ENCODE results near the gene ONECUT3.

Gene ONECUT3

DNA sequence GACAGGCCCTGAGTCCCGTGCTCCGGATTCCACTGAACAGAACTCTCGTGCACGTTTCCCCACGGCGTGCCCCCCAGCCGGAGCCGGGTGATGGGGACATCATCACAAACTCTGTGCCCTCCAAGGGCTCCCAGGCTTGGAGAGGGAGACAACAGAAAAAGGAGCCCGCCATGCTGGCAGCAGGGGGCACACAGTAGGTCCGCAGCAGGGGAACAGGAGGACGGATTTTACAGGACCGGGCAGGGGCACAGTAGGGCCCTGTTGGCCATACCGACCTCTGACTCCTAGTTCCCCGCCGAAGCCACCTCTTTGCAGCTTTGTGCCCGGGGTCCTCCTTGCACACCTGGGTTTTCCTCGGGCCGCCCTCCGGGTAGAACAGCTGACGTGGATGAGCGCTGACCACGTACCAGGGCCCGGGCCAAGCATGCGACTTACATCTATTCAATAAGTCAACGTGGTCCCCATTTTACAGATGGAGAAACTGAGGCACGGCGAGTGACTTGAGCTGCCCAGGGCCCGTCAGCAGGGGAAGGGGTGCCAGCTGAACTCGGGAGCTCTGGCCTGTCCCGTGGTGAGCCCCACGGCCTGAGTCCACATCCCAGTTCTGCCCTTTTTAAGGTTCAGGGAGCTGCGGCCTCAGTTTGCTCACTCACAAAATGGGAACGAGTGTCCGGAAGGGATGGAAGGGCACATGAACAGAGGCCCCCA, 10.2 kb upstream of the ONECUT3 start:
- no peak for DNase-seq

DNA sequence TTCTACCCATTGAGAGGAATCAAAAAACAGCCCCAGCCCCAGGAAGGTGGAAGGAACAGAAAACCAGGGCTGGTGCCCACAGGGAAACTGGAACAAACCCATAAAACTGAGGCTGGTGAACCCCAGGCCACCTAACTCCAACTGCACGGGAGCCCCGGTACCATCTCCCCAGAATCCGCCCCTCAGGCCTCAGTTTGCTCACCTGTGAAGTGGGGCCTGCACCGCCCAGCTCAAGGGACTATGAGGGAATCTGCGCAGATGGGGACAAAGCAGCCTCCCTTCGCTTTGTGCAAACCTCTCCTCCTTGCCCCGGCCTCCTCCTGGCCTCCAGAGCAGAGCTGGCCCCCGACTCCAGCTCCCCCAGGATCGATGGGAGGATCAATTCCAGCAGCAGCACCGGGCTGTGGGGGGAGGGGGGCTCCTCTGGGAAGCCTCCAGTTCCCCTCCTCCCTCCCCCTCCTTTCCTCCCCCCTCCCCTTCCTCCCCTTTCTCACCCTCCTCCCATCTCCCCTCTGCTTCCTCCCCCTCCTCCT, 9.1 kb upstream of the ONECUT3 start:
- DNase-seq: no peak

DNA sequence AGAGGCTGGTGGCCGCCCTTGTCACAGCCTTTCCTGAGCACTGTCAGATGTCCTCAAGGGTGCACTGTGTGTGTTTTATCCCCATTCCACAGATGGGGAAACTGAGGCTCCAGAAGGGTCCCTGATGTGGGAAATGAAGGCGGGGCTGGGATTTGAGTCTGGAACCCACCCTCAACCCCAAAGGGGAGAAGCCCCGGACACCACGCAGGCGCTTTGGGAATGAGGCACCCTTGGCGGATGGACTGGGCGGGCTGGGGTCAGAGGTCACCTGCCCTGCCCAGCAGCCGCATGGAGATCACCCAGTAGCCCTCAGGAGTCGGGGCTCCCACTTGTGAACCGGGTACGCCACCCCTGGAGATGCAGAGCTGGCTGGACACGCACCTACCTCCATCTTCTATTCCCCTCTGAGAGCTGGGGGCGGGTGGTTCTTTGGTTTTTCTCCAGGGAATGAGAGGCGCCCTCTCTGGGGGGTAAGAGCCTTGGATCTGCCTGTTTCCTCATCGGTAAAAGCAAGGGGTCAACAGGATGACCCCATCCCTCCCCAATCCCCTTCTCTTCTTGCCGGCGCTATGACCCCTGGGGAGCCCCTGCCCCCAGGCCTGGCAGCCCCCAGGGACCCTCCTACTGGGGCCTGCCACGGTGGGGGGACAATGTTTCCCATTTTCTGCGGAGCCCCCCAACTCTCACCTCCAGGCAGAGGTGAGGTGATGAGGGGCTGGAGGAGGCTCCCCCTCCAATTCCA, 8.3 kb upstream of the ONECUT3 start:
- no peak for DNase-seq

DNA sequence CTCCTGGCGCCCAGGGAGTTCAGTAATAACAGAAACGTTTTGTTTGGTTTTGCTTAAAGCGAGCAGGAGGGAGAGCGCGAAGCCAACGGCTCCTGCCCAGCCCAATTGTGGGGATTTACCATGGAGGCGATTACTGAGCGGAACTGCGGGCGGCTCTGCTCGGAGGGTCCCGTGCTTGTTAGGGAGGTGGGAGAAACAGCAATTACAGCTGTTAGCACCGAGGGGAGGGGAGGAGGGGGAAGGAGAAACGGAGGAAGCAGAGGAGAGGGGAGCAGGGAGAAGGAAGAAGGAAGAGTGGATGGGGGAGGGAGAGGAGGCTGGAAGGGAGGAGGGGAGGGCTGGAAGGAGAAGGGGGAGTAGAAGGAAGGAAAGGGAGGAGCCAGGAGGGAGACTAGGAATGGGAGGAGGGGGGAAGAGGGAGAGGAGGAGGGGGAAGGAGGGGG, 7.7 kb upstream of the ONECUT3 start:
- DNase-seq: no peak

DNA sequence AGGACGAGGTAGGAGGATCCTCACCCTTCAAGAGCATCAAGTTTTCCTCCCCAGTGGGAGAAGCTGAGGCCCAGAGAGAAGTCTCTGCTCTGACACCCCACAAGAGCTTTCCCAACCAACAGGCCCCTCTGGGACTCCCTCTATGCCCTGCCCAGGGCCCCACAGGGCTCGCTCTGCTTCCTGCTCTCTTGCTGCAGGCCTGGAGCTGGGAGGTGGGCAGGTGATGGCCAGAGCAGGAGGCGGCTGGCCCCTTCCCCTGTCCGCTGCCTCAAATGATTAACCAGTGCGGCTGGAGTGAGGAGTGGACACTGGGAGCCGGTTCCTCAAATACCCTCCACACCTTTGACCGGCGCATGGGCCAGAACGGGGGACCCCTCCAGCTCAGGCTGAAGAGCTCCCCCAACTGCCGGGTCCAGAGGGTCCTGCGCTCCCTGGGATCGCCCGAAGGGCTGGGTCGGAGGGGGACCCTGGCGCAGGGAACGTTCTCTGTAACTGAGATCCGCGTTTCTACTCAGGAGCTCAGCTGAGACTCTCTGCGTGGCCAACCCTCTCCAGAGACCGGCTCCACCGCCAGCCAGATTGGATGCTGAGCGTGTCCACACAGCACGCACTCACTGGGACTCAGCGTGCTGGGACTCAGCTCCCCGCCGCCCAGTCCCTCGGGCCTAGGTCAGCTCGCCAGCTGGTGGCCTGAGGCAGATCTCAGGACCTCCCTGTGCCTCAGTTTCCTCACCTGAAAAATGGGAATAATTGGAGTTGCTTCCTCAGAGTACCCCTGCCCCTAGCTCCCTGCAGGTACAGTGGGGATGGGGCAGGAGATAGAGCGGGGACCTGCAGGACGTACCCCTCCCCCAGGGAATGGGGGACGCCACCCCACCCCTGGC, 6.7 kb upstream of the ONECUT3 start:
- DNase-seq: no peak

DNA sequence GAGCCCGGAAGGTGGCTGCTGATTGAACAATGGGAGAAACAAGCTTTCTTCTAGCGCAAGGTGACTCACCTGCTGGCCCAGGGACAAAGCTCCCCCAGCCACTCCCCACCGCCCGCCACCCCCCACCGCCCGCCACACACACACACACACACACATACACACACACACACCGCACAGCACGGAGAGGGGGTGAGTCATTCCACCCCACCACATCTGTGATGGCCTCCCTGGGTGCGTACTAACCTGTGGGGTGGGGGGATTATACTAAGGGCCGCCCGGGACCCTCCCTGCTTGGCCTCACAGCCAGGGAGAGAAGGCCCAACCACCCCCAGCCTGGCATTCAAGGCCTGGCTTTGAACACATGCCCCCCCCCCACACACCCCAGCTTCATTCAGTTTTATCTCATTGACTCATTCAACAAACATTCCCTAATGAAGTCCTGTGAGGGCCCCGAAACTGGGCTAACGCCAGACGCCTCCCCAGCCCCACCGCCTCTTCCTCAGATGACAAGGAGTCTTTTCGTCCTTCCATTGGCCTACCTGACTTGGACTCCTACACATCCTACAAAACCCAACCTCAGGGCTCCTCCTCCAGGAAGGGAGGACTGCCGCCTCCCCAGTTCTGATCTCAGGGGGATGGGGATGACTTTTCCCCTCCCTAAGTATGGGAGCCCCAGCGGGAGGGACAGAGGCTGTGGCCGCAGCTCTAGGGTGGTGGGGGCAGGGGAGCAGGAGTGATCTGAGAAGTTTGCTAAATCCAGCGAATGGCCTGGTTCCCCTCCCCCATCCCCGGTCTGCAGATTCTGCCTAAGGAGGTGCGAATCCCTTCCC, 5.8 kb upstream of the ONECUT3 start:
- peak; percentile 85 for DNase-seq

DNA sequence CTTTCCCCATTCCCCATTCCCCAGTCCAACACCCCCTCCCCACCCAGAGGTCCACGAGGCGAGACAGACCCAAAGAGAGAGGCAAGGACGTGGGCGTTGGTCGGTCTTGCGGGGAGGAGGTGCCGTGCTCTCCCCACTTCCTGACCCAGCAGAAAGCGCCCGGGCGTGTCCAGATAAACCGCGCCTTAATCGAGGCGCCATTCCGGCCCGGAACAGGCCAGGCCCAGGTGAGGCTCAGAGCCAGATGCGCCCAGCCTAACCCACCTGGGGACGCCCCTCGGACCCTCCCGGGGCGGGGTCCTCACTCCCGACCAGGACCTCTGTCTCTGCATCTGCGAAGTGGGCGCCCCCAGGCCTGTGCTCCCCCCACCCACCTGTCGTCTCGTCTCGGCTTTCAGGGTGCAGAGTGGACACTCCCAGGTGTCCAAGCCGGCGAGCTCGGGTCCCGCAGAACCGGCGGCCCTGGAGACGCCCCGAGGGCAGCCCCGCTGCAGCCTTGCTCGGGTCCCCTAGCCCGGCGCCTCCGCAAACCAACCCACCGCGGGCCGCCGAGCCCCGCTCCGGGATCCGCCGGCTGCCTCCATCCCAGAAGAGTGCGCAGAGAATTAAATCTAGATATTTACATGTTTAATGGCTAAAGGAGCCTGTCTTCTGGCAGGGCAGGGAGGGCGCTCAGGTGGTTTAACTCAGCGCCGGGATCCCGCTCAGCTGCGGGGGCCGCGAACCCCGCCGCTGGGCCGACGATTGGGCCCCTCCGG, 5.0 kb upstream of the ONECUT3 start:
- DNase-seq: no peak

DNA sequence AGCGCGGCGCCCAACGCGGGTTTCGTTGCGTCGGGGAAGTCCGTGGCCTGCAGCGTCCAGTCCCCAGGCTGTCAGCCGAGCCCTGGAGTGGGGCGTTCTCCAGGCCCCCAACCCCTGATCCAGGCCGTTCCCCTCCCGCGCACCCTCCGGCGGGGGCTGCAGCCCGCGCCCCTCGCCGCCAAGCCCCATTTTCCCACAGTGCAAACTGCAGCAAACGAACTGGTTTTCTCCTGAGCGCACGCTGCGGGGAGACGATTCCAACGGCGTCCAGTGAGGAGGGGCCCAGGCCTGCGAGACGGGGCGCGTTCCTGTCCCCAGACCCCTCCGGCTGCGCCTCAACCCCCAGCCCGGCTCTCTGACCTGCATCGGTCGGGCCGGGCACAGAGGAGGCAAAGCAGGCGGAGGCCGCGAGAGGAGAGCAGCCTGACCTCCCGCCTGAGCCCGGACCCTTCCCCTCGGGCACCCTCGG, 4.4 kb upstream of the ONECUT3 start:
- DNase-seq: no peak

DNA sequence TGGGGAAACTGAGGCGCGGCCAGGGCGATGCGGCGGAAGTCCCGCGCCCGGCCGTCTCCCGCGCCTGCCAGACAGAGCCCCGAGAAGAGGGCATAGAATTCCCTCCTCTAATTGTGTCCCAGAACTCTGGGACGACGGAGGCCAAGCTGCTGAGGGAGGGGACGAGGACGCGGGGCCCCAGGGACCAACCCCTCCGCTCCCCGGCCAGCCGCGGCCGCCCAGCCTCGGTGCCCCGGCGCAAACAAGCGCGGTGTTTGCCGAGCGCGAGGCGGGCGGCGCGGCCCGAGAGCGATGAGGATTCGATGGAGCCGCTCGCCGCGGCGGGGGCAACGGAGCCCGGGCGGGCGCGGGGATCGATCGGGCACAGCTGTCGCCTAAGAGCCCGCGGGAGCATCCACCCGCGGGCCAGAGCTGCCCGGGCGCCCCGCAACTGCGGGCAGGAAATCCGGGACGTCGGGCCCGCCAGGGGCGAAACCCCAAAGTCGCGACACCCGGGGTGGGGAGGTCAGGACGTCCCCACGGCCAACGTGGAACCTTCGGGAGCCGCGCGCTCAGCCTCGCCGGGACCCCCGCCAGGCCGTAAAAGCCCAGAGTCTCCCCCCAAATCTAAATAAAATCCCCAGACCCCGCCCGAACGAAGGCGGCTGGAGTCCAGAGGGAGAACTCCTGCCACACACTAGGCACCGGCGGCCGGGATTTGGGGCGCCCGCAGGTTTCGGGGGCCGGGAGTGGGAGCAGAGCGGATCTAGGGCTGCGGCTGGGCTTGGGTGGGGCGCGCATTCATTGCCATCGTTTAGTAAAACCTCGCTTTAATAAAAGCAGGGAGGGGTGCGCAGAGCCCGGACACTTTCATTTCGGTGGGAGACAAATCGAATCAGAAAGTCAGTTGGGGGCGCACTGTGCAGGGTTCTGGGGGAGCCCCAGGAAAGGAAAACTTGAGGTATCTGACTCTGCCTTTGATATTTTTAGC, 3.6 kb upstream of the ONECUT3 start:
- DNase-seq: no peak

DNA sequence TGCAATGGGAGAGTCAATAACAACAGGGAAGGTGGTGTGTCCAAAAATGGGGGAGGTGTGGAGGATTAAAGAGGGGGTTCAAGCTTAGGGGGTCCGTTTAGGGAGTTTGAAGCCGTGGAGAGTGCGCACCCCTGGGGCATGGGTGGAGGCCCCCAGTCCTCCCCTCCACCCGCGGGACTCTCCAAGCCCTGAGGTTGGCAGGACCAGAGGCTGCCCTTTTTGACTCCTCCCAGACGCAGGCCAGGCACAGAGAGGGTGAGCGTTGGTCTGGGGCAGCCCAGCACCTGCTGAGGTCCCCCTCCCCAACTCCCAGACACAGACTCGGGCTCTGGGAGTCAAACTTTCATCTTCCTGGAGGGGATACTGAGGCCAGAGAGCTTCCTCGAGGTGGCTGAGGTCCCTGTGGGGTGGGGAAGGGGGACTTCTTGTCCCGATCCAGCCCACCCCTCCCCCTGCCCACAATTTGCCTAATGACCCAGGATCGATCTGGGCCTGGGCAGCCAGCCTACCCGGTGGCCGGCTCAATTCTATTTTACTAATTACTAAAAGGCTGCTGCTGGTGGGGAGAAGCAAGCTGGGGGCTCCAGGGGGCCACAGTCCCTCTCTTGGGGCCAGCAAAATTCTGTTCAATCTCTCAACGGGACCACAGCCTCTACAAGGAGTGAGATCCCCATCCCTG, 2.8 kb upstream of the ONECUT3 start:
- DNase-seq: no peak

DNA sequence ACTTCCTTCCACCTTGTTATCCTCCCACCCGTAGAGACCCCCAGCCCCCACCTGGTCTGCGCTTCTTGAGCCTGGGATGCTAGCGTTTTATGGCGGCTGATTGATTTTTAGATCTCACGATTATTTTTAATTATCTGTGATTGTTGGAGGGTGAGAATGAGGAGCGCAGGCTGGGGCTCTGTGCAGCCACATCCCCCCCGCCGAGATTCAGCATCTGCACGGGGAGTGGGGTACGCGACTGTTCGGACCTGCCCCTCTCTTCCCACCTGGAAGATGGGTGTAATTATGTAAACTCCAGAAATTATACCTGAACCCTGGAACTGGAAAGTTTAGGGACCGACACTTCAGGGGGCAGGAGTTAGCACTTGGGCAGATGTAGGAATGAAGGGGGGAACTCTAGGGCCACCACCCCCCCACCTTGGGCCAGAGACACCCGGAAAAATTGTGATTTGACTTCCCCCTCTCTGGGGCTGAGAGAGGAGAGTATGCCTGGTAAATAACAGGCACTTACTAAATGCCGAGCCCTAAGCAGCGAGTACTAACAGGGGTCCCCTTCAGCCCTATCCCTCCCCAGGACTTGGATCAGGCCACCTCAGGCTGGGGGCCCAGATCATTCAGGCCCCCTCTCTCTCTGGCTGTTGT, 1.8 kb upstream of the ONECUT3 start:
- no peak for DNase-seq

DNA sequence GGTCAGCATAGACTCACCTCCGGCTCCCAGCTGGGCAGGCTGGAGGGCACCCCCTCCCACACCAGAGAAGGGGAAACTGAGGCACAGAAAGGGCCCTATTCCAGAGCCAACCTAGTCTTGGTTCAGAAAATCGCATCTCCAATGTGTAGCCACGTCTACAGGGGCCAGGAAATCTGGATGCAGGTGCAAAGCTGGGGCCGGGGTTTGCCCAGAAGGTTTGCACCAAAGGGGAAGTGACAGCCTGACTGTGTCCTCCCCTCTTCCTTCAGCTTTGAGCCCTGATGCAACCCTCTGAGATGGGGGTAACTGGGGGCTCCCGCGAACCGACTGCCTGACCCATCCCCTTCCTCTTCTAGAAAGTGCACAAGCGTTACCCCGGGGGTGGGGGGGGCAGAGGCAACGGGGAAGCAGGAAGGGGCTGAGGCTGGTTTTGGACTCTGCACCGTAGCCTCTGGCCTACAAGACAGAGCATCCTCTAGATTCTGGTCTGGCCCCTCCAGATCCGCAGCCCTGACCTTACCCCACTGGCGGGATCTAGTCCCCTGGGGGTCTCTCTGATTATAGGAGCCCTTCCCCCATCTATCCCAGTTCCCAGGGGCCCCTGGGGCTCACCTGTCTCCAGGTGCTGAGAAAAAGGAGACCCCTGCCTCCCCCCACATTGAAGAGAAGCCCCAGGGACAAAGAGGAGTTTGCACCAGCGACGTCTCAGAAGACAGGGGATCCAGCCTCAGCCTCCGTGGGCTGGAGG, 1.1 kb upstream of the ONECUT3 start:
- no peak for DNase-seq

DNA sequence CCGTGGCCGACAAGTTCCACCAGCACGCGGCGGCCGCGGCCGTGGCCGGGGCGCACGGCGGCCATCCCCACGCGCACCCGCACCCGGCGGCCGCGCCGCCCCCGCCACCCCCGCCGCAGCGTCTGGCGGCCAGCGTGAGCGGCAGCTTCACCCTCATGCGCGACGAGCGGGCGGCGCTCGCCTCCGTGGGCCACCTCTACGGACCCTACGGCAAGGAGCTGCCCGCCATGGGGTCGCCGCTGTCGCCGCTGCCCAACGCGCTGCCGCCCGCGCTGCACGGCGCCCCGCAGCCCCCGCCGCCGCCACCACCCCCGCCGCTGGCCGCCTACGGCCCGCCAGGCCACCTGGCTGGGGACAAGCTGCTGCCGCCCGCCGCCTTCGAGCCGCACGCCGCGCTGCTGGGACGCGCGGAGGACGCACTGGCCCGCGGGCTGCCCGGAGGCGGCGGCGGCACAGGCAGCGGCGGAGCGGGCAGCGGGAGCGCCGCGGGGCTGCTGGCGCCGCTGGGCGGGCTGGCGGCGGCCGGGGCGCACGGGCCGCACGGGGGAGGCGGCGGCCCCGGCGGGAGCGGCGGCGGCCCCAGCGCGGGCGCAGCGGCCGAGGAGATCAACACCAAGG, 821 bp downstream of the ONECUT3 start:
- DNase-seq: no peak

DNA sequence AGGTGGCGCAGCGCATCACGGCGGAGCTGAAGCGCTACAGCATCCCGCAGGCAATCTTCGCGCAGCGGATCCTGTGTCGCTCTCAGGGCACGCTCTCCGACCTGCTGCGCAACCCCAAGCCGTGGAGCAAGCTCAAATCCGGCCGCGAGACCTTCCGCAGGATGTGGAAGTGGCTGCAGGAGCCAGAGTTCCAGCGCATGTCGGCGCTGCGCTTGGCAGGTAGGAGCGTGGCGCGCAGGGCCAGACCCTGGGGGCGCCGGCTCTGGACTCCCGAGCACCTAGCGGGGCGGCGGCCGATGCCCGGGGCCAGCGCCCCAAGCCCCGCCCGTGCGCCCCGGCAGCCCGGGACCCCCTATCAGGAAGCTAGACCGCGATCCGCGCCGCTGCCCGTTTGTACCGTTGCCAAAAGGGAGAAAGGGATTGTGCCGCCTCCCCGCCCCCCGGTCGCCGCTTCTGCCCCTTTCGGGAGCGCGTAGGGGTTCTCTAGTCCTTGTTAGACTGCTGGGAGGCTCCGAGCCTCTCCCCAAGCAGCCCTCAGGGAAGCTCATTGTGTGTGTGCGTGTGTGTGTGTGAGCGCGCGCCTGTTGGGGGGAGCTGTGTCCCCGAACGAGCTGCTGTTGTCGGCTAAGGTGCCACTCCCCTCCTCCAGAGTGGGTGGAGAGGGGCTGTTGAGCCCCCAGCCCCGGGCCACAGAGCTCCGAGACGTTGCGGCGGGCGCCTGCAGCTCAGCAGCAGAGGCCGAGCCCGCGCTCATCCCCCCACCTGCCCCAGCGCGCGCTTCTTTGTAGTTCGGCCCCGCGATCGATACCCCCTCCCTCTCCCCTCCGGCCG, 1.5 kb downstream of the ONECUT3 start:
- no peak for DNase-seq

DNA sequence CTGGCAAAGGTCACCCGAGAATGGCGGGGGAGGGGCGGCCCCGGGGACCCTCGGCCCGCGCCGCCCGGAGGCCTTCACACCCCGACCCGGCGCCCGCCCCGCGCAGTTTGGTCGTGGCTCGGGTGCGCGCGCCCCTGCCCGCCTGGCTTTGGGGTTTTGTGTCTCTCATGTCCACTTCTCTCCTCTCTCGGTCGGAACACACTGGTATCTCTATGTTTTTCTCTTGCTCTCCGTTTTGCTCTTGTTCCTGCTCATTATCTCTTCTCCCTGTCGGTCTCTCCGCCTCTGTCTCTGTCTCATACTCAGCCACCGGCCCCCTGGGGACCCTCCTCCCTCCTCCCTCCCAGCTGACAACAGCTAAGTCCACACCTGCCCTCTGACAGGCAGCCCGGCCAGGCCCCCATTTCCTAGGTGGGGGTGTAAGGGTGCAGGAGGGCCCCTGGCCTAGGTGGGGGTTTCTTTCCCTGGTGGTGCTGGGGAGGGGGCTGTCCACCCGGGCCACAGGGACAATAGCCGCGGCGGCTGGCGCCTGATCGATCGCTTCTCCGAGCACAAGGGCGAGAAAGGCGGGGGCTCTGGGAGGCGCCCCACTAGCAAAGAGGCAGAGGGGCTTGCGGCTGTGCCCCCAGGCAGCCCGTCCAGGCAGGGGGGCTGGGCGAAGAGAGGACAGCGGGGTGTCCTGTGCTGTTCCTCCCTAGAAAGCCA, 2.3 kb downstream of the ONECUT3 start:
- DNase-seq: no peak

DNA sequence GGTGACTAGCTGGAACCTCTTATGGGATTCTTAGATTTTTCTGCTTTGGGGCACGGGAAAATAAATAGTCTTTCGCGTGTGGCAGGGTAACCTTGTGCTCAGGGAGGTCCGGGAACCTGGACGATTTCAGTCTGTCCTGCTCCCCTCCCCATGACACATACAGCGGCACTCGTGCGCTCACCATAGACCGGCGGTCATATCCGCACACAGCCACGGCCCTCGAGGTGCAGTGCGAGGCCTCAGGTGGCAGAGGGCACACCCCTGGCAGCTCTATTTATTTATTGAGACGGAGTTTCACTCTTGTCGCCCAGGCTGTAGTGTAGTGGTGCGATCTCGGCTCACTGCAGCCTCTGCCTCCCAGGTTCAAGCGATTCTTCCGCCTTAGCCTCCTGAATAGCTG, 3.0 kb downstream of the ONECUT3 start:
- no peak for DNase-seq
